GM23338 (cell line): ENCODE results near the gene TGFB3.

Experiments
- CREB1 ChIP-seq: fragments of 250-450 bp; sonication (Bioruptor Pico); IDR thresholded peaks from 2 replicates; pipeline ENCODE4 v1.5.0; 2020; ENCODE audit warnings: low read depth, mild to moderate bottlenecking, moderate library complexity
- CTCF ChIP-seq, 2 experiments: fragments of 200-600 bp in 1 of 2; sonication (generic) in 1 of 2; conservative IDR thresholded peaks; 2 replicates each; pipeline versions ENCODE4 v1.5.1 to v1.6.1; 2016 to 2017; ENCODE audit warnings: antibody characterized with exemption in 2 of 2, low read depth in 2 of 2, mild to moderate bottlenecking in 2 of 2, moderate library complexity in 1 of 2
- ETS1 ChIP-seq: IDR thresholded peaks from 2 replicates; pipeline ENCODE4 v1.6.1; 2016; ENCODE audit warnings: antibody characterized with exemption
- EZH2 ChIP-seq: fragments of 200-600 bp; sonication (generic); IDR thresholded peaks from one replicate; pipeline ENCODE4 v1.8.0; 2017; ENCODE audit warnings: antibody characterized with exemption, mild to moderate bottlenecking, low read depth; ENCODE audit not compliant: unreplicated experiment
- EZH2phosphoT487 ChIP-seq: fragments of 200-600 bp; sonication (generic); IDR thresholded peaks from one replicate; pipeline ENCODE4 v1.8.1; 2018; ENCODE audit warnings: antibody characterized with exemption; ENCODE audit not compliant: unreplicated experiment
- JUNB ChIP-seq: IDR thresholded peaks from one replicate; pipeline ENCODE4 v1.6.1; 2016; ENCODE audit warnings: antibody characterized with exemption; ENCODE audit not compliant: unreplicated experiment
- NANOG ChIP-seq: IDR thresholded peaks from 2 replicates; pipeline ENCODE4 v1.6.1; 2016; ENCODE audit warnings: antibody characterized with exemption, borderline replicate concordance
- POLR2AphosphoS5 ChIP-seq: IDR thresholded peaks from 2 replicates; pipeline ENCODE4 v1.6.1; 2016; ENCODE audit warnings: antibody characterized with exemption, low read depth
- REST ChIP-seq: IDR thresholded peaks from one replicate; pipeline ENCODE4 v1.6.1; 2018; ENCODE audit warnings: antibody characterized with exemption; ENCODE audit not compliant: unreplicated experiment
- STAT1 ChIP-seq: IDR thresholded peaks from one replicate; pipeline ENCODE4 v1.6.1; 2016; ENCODE audit warnings: antibody characterized with exemption; ENCODE audit not compliant: unreplicated experiment
- ZNF331 ChIP-seq: fragments of 250-450 bp; sonication (Bioruptor Pico); IDR thresholded peaks from 2 replicates; pipeline ENCODE4 v1.5.0; 2020; ENCODE audit warnings: low read depth, mild to moderate bottlenecking, moderate library complexity
- ZNF462 ChIP-seq: fragments of 250-450 bp; sonication (Bioruptor Pico); IDR thresholded peaks from 2 replicates; pipeline ENCODE4 v1.5.0; 2020; ENCODE audit warnings: mild to moderate bottlenecking, moderate library complexity

- TF ChIP-seq CTCF (conservative IDR thresholded peaks at IDR 0.05; ENCODE audit: low read depth in 2 of 2) (no peak), POLR2AphosphoS5 (no peak), JUNB (no peak), EZH2 (no peak), EZH2phosphoT487 (no peak), REST (no peak), NANOG (no peak), CREB1 (CRISPR knock-in tag) (no peak), ZNF331 (CRISPR knock-in tag) (no peak), ETS1 (no peak), STAT1 (no peak), ZNF462 (CRISPR knock-in tag) (no peak)
These were observed 30.1 kb upstream of the TGFB3 start for GRCh38 chr14:76011930-76012329.
